Rectal smooth muscle tissue (tissue), 1 donor: ENCODE data around the gene MBD3L2.
A peak's percentile ranks its signal among the peaks of the same experiment; 100 is the strongest.

ENCODE experiments used
- H3K27ac ChIP-seq: one replicate; pipeline ENCODE4 v1.7.0; 2013; ENCODE audit warnings: low read depth, low read length, inconsistent platforms
- H3K27me3 ChIP-seq: one replicate; pipeline ENCODE4 v1.7.0; 2013; ENCODE audit warnings: low read length; ENCODE audit not compliant: control insufficient read depth, insufficient read depth
- H3K36me3 ChIP-seq: one replicate; pipeline ENCODE4 v1.7.0; 2013; ENCODE audit warnings: low read length; ENCODE audit not compliant: control insufficient read depth, insufficient read depth
- H3K4me1 ChIP-seq: one replicate; pipeline ENCODE4 v1.7.0; 2013; ENCODE audit warnings: low read length; ENCODE audit not compliant: control insufficient read depth, insufficient read depth
- H3K4me3 ChIP-seq: one replicate; pipeline ENCODE4 v1.7.0; 2013; ENCODE audit warnings: low read length
- H3K9ac ChIP-seq: one replicate; pipeline ENCODE4 v1.7.0; 2013; ENCODE audit warnings: low read length

The MBD3L2 gene

GRCh38 chr19:7098701-7099596, 49.8 kb downstream of the MBD3L2 start:
- H3K27ac ChIP-seq, result peak overlapping the region; percentile 96
- H3K4me3 ChIP-seq, result peak overlapping the region; percentile 95
- H3K27me3 ChIP-seq, result no peaks in the 10 kb centered on the region
- H3K36me3 ChIP-seq, result no peaks in the 10 kb centered on the region
- H3K9ac ChIP-seq, result peak overlapping the region; percentile 98
- H3K4me1 ChIP-seq, result no peaks in the 10 kb centered on the region

- Histone ChIP-seq H3K27ac (peak overlapping the region; percentile 96), H3K27me3 (no peaks in the 10 kb centered on the region), H3K4me3 (peak overlapping the region; percentile 95), H3K9ac (peak overlapping the region; percentile 59), H3K4me1 (no peaks in the 10 kb centered on the region), H3K36me3 (no peaks in the 10 kb centered on the region)
Observed at GRCh38 chr19:7099597-7099921, 50.4 kb downstream of the MBD3L2 start.
